Measurements from ENCODE around the gene RASA3.
"Not testable (repeated sequence)": the region's sequence is repeated elsewhere in the genome, so short reads cannot be mapped to it uniquely, and the experiment has no call there.

Gene RASA3

GRCh38 chr13:114132419-114133121 lies at the start of gene RASA3:
TSS of gene RASA3 (minus strand) at chr13:114132623. CDS start at chr13:114132489, 134 bp downstream.
- no peak within 1 kb of the TSS for H3K27ac ChIP-seq (ENCODE audit: low read length)
- peaks cover 30% of the 10 kb centered on the region for H3K27me3 ChIP-seq (ENCODE audit: low read depth, low read length)
- peak within 1 kb of the TSS; percentile 80; the same call in 1 of the 2 replicates for H2AFZ ChIP-seq (ENCODE audit: low read depth, low read length)

GRCh38 chr13:114179087-114179658 lies 46.8 kb upstream of the RASA3 start, which contains the start of gene CFAP97D2:
TSS of gene CFAP97D2 (plus strand) at chr13:114179257. CDS start at chr13:114179331, 74 bp downstream.
- H3K27me3 ChIP-seq (ENCODE audit: low read depth, low read length), result peaks cover 30% of the 10 kb centered on the region
- H3K27ac ChIP-seq (ENCODE audit: low read length), result no peak within 1 kb of the TSS
- no peak for TF ChIP-seq CTCF (IDR thresholded peaks at IDR 0.05; ENCODE audit: low read depth, low read length)
- no peak for TF ChIP-seq EZH2phosphoT487 (IDR thresholded peaks at IDR 0.05; ENCODE audit: low read depth)
- no peak within 1 kb of the TSS for H2AFZ ChIP-seq (ENCODE audit: low read depth, low read length)
- H3K4me2 ChIP-seq (ENCODE audit: low read length), result no peak within 1 kb of the TSS
- H3K4me3 ChIP-seq (ENCODE audit: low read length), result no peak within 1 kb of the TSS
- H3K79me2 ChIP-seq (ENCODE audit: low read length), result no peaks in the 10 kb centered on the region
- no peak within 1 kb of the TSS for H3K9ac ChIP-seq (ENCODE audit: low read length)
- no peaks in the 10 kb centered on the region for H4K20me1 ChIP-seq (ENCODE audit: insufficient read depth, low read length)
- H3K9me3 ChIP-seq (ENCODE audit: insufficient read depth, low read length), result no peaks in the 10 kb centered on the region
- no peaks in the 10 kb centered on the region for H3K36me3 ChIP-seq (replicated peaks; ENCODE audit: low read depth, low read length)
- no peaks in the 10 kb centered on the region for H3K4me1 ChIP-seq (ENCODE audit: low read length)

More at GRCh38 chr13:114132419-114133121, at the start of gene RASA3:
- TF ChIP-seq CTCF (IDR thresholded peaks at IDR 0.05; ENCODE audit: low read depth, low read length) (no peak), EZH2phosphoT487 (IDR thresholded peaks at IDR 0.05; ENCODE audit: low read depth) (no peak)
- Histone ChIP-seq H3K9me3 (ENCODE audit: insufficient read depth, low read length) (no peaks in the 10 kb centered on the region), H3K79me2 (ENCODE audit: low read length) (no peaks in the 10 kb centered on the region), H3K4me3 (ENCODE audit: low read length) (peak within 1 kb of the TSS; percentile 73), H3K4me1 (ENCODE audit: low read length) (peaks cover 19% of the 10 kb centered on the region), H4K20me1 (ENCODE audit: insufficient read depth, low read length) (0 out of 2 replicates have a peak, but pooled peaks cover 4% of the 10 kb centered on the region), H3K4me2 (ENCODE audit: low read length) (peak within 1 kb of the TSS; percentile 79), H3K36me3 (replicated peaks; ENCODE audit: low read depth, low read length) (no peaks in the 10 kb centered on the region), H3K9ac (ENCODE audit: low read length) (peak within 1 kb of the TSS; percentile 26; the same call in 1 of the 2 replicates)

GRCh38 chr13:114177245-114178010 lies 45.0 kb upstream of the RASA3 start:
- TF ChIP-seq EZH2phosphoT487 (IDR thresholded peaks at IDR 0.05; ENCODE audit: low read depth), result no peak
- TF ChIP-seq CTCF (IDR thresholded peaks at IDR 0.05; ENCODE audit: low read depth, low read length), result no peak
- no peaks in the 10 kb centered on the region for H4K20me1 ChIP-seq (ENCODE audit: insufficient read depth, low read length)
- no peaks in the 10 kb centered on the region; the same call in 1 of the 2 replicates for H3K9me3 ChIP-seq (ENCODE audit: insufficient read depth, low read length)
- H3K4me2 ChIP-seq (ENCODE audit: low read length), result no peak overlapping the region
- no peaks in the 10 kb centered on the region for H3K36me3 ChIP-seq (replicated peaks; ENCODE audit: low read depth, low read length)
- no peaks in the 10 kb centered on the region for H3K4me1 ChIP-seq (ENCODE audit: low read length)
- no peak overlapping the region for H3K27ac ChIP-seq (ENCODE audit: low read length)
- no peak overlapping the region for H3K9ac ChIP-seq (ENCODE audit: low read length)
- H3K79me2 ChIP-seq (ENCODE audit: low read length), result no peaks in the 10 kb centered on the region
- H3K27me3 ChIP-seq (ENCODE audit: low read depth, low read length), result peaks cover 29% of the 10 kb centered on the region
- no peak overlapping the region for H2AFZ ChIP-seq (ENCODE audit: low read depth, low read length)
- no peak overlapping the region for H3K4me3 ChIP-seq (ENCODE audit: low read length)

GRCh38 chr13:114176359-114176902 lies 44.0 kb upstream of the RASA3 start:
- not testable (repeated sequence) for H3K79me2 ChIP-seq (ENCODE audit: low read length); H2AFZ ChIP-seq (ENCODE audit: low read depth, low read length); H3K36me3 ChIP-seq (replicated peaks; ENCODE audit: low read depth, low read length); H3K4me3 ChIP-seq (ENCODE audit: low read length); H3K9ac ChIP-seq (ENCODE audit: low read length); H3K9me3 ChIP-seq (ENCODE audit: insufficient read depth, low read length); H3K27ac ChIP-seq (ENCODE audit: low read length); H3K4me1 ChIP-seq (ENCODE audit: low read length); H4K20me1 ChIP-seq (ENCODE audit: insufficient read depth, low read length); H3K4me2 ChIP-seq (ENCODE audit: low read length)
- peaks cover 29% of the 10 kb centered on the region for H3K27me3 ChIP-seq (ENCODE audit: low read depth, low read length)

Data from OCI-LY3 (cell line).